HFF-Myc (cell line): Measurements from ENCODE around the gene PLXNC1.

Experiments used
- DNase-seq: peaks from one replicate; pipeline ENCODE4 v3.0.0-alpha.2; 2011; ENCODE audit warnings: low read depth; ENCODE audit errors: extremely low read depth
- H3K4me3 ChIP-seq: replicated peaks from 2 replicates; pipeline ENCODE4 v1.5.1; 2011; ENCODE audit warnings: low read depth, mild to moderate bottlenecking, control low read depth, low read length
- TF ChIP-seq, protein P1 (sequence below): IDR thresholded peaks from 2 replicates; pipeline ENCODE4 v1.5.1; 2012; ENCODE audit warnings: mild to moderate bottlenecking, low read depth, low read length, control low read depth; ENCODE audit errors: missing control alignments

PLXNC1 gene

DNA sequence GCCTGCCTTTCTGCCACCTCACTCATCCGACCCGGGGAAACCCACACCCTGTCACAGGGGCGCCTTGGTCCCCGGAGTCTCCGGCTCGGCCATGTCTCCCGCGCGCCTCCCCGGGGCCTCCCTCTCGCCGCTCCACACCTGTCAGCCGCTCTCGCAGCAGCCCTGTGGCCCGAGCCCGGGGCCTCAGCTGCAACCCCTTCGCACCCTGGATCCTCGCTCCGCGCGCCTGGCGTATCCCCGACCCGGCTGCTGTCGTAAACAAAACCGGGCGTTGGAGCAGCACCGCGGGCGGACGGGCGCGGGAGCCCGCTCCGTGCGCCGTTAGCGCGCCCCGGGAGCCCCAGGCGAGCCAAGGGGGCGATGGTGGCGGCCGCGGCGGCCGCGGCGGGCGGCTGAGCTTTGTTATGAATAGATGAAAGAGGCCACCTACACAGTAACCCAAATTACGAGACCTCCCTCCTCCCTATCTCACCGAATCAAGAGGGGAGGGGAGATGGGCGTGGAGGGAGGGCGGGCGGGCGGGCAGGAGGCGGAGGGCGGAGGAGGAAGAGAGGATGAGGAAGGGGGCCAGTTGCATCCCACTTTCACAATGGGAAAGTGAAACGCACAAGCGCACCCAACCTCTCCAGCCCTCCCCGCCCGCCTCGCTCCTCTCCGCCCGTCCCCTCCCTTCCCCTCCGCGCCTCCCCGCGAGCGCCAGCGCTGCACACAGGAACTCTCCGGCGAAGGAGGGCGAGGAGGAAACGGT is at the start of gene PLXNC1:
Gene PLXNC1, plus strand, starts transcription at position 587 of the 748 bp plus-strand sequence. CDS start 395 bp downstream, outside the sequence.
- H3K4me3 ChIP-seq: peak within 1 kb of the TSS; percentile 38
- no peak for DNase-seq
- TF ChIP-seq, protein P1, sequence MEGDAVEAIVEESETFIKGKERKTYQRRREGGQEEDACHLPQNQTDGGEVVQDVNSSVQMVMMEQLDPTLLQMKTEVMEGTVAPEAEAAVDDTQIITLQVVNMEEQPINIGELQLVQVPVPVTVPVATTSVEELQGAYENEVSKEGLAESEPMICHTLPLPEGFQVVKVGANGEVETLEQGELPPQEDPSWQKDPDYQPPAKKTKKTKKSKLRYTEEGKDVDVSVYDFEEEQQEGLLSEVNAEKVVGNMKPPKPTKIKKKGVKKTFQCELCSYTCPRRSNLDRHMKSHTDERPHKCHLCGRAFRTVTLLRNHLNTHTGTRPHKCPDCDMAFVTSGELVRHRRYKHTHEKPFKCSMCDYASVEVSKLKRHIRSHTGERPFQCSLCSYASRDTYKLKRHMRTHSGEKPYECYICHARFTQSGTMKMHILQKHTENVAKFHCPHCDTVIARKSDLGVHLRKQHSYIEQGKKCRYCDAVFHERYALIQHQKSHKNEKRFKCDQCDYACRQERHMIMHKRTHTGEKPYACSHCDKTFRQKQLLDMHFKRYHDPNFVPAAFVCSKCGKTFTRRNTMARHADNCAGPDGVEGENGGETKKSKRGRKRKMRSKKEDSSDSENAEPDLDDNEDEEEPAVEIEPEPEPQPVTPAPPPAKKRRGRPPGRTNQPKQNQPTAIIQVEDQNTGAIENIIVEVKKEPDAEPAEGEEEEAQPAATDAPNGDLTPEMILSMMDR: no peak

DNA sequence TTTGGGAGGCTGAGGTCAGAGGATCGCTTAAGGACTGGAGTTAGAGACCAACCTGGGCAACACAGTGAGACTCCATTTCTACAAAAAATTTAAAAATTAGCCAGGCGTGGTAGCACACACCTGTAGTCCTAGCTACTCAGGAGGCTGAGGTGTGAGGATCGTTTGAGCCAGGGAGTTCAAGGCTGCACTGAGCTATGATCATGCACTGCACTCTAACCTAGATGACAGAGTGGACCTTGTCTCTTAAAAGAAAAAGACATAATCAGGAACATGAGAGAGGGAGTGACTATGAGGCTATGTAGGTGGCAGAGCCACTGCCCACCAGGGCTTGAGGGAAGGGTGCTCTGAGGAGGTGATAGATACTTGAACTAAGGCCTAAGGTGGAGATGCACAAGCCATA is 49.2 kb upstream of the PLXNC1 start:
- no peak for DNase-seq
- no peak overlapping the region for H3K4me3 ChIP-seq
- TF ChIP-seq, protein P1: no peak

DNA sequence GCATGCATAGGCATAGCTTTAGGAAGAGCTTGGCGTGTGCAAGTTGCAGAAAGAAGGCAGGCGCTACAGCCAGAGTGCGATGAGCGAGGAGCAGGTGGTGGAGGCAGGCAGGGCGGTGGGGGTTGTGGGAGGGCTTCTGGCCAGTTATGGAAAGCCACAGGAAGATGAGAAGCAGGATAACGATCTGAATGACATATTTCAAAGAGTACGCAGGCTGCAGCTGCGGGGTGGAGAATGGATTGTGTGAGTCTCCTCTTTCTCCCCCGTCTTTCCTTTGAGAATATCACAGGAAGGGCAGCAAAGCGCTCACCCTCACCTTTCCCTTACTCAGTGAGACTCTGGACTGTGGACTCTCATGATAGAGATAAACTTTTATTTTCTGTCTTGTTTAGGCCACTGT is 48.7 kb upstream of the PLXNC1 start:
- TF ChIP-seq, protein P1: no peak
- no peak overlapping the region for H3K4me3 ChIP-seq
- no peak for DNase-seq

DNA sequence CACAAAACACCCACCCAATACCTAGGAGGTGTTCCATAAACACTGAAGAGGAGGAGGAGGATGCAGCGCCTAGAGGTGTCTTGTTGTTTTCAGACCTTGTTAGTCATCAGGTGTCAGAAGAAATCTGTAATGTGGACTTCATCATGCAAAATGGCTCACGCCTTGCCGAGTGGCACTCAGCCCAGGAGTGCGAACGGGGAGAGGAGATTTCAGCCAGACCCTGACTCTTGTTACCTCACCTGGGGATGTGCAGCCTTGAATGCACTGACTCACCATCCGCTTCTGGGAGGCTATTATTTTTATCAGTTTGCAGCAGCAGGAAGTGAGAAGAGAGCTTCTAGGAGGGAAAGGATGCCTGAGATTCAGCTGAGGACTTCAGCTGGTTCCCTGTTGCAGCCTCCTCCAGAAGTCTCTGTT is 48.2 kb upstream of the PLXNC1 start:
- DNase-seq: no peak
- H3K4me3 ChIP-seq: no peak overlapping the region
- TF ChIP-seq, protein P1: no peak

DNA sequence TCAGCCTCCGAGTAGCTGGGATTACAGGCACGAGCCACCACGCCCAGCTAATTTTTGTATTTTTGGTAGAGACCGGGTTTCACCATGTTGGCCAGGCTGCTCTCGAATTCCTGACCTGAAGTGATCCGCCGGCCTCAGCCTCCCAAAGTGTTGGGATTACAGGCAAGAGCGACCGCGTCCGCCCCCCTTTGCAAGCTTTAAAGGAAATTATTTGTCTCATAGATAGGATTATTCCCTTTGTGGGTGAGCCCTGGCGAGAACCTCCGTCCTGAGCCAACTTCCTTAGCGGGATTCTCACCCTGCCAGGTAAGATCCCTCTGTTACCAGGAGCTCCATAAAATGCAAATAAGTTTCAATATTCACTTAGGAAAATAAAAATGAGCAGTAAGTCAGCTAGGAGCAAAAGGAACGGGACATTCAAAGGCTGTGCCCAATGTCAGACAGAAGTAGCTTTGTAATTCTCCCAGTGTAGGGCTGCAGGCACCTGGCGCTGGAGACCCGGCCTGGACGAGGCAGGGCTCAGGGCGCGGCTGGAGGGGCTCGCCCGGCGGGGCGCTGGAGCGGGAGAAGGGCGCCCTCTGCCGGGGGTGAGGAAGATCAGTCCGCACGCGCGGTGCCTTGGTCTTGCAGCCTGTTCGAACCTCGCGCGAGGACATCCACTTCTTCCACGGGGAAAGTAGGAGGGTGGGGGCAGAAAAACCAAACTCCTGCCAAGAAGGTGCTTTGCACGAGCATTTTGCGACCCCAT is 47.2 kb upstream of the PLXNC1 start:
- peak overlapping the region; percentile 48 for H3K4me3 ChIP-seq
- TF ChIP-seq, protein P1: peak; percentile 83
- DNase-seq: no peak

DNA sequence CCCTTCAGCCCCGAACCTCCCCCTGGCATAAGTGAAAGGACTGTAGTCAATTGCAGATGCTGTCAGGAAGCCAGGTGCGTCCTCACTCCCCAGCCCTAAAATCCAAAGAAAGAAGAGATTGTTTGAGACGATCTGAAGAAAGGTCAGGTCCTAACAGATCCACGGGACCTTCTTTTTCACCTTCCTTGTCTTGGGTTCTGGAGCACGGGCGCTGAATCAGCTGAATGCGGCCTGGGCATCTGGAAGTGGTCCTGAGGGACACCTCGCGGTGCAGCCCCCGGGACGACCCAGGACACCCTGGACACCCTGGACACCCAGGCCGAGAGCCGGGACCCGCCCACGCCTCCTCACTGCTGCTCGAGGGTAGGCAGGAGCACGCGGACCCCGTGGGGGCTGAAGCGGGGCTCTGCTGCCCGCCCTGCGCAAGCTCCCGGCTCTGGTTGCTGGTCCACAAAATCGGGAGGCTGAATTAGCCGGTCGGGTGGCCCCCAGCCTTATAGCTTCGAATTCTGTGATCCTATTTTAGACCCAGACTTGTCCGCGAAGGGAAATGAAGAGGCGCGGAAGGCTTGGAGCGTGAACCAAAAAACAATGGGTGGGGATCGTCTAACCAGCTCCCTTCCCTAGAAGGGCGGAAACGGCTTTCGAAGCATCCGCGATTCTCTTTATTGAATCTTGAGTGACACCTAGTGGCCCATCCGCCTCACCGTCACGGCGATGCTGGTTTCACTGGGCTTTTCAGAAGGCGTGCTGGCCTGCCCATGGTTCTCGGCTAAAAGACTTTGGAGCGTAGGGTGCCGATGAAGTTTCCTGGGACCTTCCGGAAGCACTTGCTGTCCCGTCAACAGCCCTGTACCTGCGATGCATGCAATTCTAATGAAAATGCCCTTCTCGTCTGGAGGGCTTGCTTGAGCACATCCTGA is 46.4 kb upstream of the PLXNC1 start:
- peak; percentile 72 for DNase-seq
- TF ChIP-seq, protein P1: peak; percentile 78
- peak overlapping the region; percentile 48 for H3K4me3 ChIP-seq
